Right ventricle myocardium superior (tissue), 1 donor: Measurements from ENCODE around the gene PMFBP1. TPM values are rescaled to one million over a fixed set of nuclear protein-coding genes. Genes with fewer than 3 reads are reported as not detected.

Experiments
- ATAC-seq: fragments of 200-7000 bp; cut with Tn5 transposase; one replicate; pipeline ENCODE4 v1.9.1; 2020; ENCODE audit warnings: mild to moderate bottlenecking; ENCODE audit not compliant: poor library complexity
- DNase-seq: peaks from one replicate; pipeline ENCODE4 v3.0.0-alpha.2; 2020
- intact Hi-C: fragments of 100-400 bp; cut with DNase I; formaldehyde crosslinking; loops from one replicate; pipeline ENCODE4 v1.11.2; 2022
- total RNA-seq: library from RNA; stranded (reverse); fragmentation: NEBNext Ultra II Directional; extraction: Animal tissue kit (Norgen Biotek cat#: 25700); gene quantifications from one replicate; pipeline ENCODE4 v1.2.1, GENCODE V29; 2021
- donor health status: DM: no; HTN: yes; CAD: no; lungs with severe emphysema.

PMFBP1 gene
- total RNA-seq, 1 donor from 2014 or later, result 0.19 TPM

GRCh38 chr16:72189865-72190371 lies 18.0 kb upstream of the PMFBP1 start:
- ATAC-seq (no peak), DNase-seq (no peak)
- intact Hi-C loops, result no loop called here

- ATAC-seq (no peak), DNase-seq (no peak)
- intact Hi-C loops, result no loop called here
Measured at GRCh38 chr16:72188541-72188940, 16.6 kb upstream of the PMFBP1 start.

DNA sequence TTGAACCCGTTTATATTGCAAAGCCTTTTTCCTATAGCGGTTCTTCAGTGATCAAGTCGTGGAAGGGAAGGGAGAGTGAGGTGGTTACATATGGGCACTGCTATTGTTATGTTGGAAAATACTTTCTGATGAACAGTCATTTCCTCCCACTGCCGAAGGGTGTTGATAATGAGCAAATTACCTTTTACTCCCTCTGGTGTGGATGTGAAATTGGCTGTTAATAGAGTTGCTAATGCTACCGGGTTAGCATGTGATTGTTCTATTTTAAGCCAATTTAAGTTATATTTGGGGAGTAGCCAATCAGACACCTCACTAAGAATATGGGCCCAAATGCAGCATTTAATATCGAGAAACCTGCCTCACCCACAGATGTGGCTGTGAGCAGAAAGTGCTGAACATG lies 15.6 kb upstream of the PMFBP1 start:
- DNase-seq (no peak), ATAC-seq (no peak)
- intact Hi-C loops, result no loop called here

- no peak for ATAC-seq
- no peak for DNase-seq
- intact Hi-C loops, result no loop called here
Measured at GRCh38 chr16:72182976-72183375, 11.0 kb upstream of the PMFBP1 start.

DNA sequence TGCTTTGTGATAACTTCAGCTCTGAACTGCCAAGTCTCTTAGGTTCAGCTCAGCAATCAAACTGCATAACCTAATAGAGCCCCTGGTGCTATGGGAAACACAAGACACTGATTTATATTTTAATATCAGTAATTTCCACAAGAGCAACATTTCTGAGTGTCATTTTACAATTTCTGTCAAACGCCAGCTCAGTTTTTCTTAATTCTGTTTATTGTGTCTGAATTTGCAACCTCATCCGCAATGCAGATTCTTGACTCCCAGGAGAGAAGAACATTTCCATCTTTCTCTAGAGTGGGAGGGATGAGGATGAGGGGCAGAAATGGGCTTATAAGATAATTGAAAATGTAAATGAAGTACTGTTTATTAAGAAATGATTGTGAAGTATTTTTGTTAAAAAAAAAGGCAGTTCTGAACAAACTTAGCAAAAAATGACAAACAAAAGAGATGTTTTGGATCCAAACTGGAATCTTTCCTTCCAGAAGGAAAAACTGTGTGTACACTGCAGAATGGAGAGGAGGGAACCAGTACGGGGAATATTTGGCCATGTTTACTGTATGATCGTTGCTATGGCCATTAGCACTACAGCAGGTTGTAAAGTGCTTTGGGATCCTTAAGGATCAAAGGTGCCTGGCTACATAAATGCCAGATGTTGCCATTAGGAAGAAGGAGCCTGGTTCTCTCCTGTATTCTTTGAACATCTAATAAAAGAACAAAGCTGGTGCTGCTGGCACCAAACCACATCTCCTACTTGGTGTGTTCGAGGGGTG lies 7.4 kb upstream of the PMFBP1 start:
- no peak for ATAC-seq
- intact Hi-C loops, result no loop called here
- no peak for DNase-seq

- no peak for ATAC-seq
Measured at GRCh38 chr16:72174726-72175125, 2.8 kb upstream of the PMFBP1 start.

GRCh38 chr16:72173997-72174396 lies 2.0 kb upstream of the PMFBP1 start:
- DNase-seq (no peak), ATAC-seq (no peak)
- intact Hi-C loops, result no loop called here

More at GRCh38 chr16:72174726-72175125, 2.8 kb upstream of the PMFBP1 start:
- intact Hi-C loops, result no loop called here
- no peak for DNase-seq

- ATAC-seq (no peak), DNase-seq (no peak)
- intact Hi-C loops, result no loop called here
Measured at GRCh38 chr16:72171236-72171635, 719 bp downstream of the PMFBP1 start.

DNA sequence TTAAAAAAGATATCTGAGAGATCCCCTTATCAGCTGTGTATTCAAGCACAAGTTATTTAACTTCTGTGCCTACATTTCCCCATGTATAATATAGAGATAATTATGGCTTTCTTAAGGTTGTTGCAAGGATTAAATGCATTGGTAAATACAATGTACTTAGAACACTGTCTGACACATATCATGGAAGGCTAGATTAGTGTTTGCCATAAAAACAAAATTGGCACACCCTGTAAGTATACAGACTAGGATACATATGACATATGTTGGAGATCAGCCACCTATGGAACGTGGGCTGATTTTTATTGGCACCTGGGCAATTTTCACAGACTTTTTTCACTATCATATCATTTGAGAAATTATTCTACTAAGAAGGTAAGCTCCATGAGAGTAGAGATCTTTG lies 2.2 kb downstream of the PMFBP1 start:
- no peak for ATAC-seq
- intact Hi-C loops, result no loop called here
- DNase-seq, result no peak

GRCh38 chr16:72168365-72168764 lies 3.6 kb downstream of the PMFBP1 start:
- intact Hi-C loops, result no loop called here
- ATAC-seq, result no peak
- no peak for DNase-seq

DNA sequence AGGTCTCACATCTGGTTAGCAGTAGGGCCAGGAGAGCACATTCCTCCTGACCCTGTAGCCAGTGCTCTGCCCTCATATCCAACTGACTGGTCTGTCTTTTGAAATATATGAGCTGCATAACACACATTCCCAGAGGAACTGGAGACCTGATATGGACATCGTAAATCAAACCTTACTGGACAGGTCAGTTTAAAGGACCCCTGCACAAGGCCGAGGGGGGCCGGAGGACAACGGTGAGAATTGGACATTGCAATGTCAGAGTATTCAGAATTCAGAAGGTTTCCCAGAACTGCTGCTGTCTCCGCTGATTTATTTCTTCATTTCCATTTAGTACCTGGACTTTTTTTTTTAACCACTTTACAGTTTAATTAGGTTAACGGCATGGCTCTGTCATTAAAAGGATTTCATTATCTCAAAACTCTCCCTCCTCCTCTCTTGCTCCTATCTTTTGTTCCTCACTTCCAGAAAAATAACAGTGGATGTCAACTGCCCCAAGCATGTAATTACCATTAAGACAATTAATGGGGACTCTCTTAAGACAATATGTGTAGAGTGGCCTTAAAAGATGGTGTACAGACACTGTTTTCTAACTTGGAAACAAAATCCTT lies 4.9 kb downstream of the PMFBP1 start:
- intact Hi-C loops, result no loop called here
- ATAC-seq, result no peak
- no peak for DNase-seq

GRCh38 chr16:72166151-72166550 lies 5.8 kb downstream of the PMFBP1 start:
- intact Hi-C loops, result no loop called here
- no peak for DNase-seq
- no peak for ATAC-seq

GRCh38 chr16:72164691-72165090 lies 7.3 kb downstream of the PMFBP1 start:
- no peak for ATAC-seq
- intact Hi-C loops, result no loop called here
- no peak for DNase-seq

GRCh38 chr16:72162105-72162692 lies 9.8 kb downstream of the PMFBP1 start:
- ATAC-seq (no peak), DNase-seq (no peak)
- intact Hi-C loops, result no loop called here

DNA sequence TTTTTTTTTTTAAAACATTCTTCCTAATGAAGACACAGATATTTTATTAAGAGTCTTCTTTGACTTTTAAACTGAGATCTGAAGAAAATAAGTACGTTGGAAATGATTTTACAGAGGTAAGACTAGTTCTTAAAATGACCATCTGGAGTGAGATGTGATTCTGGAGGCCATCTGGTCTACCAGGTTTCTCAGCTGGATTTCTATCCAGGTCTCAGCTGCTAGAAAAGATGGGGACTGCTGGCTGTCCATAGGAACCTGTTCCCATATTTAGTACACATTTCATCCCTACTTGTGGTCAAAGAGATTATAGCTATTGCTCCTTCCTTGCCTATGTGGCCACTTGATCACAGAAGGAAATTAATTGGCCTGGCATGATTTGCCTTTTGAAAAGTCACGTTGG lies 12.2 kb downstream of the PMFBP1 start:
- no peak for DNase-seq
- intact Hi-C loops, result no loop called here
- ATAC-seq, result no peak

DNA sequence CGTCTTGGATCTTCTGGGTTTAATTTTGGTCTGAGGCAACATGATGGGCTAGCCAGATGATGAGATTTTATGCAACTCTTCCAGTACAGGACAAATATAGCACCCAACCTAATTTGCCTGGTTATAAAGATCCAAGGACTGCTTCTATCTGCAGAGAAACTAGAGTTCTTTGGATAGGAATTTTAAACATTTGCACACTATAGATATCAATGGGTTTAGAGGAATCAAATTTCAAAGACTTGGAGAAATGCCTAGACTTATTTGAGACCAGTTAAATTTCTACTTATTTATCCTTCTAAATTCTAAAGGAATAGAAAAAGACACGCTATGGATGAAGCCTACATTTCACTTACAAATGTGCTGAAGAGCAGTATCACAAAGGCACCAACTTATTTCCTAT lies 12.6 kb downstream of the PMFBP1 start:
- DNase-seq (no peak), ATAC-seq (no peak)
- intact Hi-C loops, result no loop called here

DNA sequence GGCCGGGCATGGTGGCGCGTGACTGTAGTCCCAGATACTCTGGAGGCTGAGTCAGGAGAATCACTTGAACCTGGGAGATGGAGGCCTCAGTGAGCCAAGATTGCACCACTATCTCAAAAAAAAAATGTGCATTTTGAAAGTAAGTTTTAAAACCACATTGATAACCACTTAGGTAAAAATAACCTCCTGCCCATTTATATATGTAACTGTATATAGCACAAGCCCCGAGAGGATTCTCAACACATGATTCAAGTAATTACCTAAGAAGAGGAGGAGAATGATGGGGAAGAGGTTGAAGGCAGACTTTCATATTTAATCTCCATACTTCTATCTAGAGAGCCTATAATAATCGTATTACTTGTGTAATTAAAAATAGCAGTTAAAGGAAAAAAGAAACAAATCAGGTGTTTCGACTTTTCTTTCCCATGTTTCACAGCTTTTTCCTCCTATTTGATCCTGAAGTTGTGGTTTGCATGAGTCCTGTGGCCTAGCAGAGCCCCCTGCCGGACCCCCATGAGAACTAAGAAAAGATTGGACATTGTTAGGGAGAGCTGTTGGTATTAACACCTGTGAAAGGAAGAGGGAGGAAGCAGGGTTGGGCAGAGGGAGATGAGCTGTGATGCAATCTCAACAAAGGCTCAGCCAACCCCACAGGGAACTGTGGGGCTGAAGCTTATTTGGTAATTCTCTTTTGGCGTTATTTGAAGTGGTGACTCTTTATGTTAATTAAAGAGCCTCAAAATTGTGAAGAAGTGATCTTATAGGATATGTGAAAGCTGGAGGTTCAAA lies 22.1 kb downstream of the PMFBP1 start:
- ATAC-seq (no peak), DNase-seq (no peak)
- intact Hi-C loops, result no loop called here

- ATAC-seq, result no peak
Measured at GRCh38 chr16:72142476-72142875, 29.5 kb downstream of the PMFBP1 start.

GRCh38 chr16:72139908-72140307 lies 32.0 kb downstream of the PMFBP1 start:
- intact Hi-C loops, result no loop called here
- DNase-seq, result no peak
- no peak for ATAC-seq

More at GRCh38 chr16:72142476-72142875, 29.5 kb downstream of the PMFBP1 start:
- DNase-seq, result no peak
- intact Hi-C loops, result no loop called here
